ENCODE results near the gene STXBP5. TPM values are rescaled to one million over a fixed set of nuclear protein-coding genes. Genes with fewer than 3 reads are reported as not detected.

The STXBP5 gene
- total and polyA plus RNA-seq, 2 of the 13 experiments (the other 11 are each of a cell fraction or from before 2014, with no cell fraction given): 8.8 to 19.4 TPM

GRCh38 chr6:147205690-147206600 is 1.7 kb downstream of the STXBP5 start:
- ChIA-PET CTCF (ENCODE audit: low intra/inter-chr PET ratio, low total read pairs) (no interaction called here), POLR2A (no interaction called here)
- peak overlapping the region; percentile 84 for H3K4me2 ChIP-seq (ENCODE audit: low read depth, low read length)
- peaks cover 26% of the 10 kb centered on the region for H3K79me2 ChIP-seq (ENCODE audit: insufficient read depth, low read length)
- no peaks in the 10 kb centered on the region for H3K9me3 ChIP-seq (ENCODE audit: low read length)
- H3K4me3 ChIP-seq (replicated peaks in 1 of 3; ENCODE audit: insufficient read depth in 1 of 3, low read depth in 2 of 3, low read length in 3 of 3): peak overlapping the region in 2 of 3 experiments; percentile 92 to 93; a peak in 3 of 6 replicates
- peak; percentile 32 for DNase-seq (ENCODE audit: low spot score)
- in situ Hi-C loops (cut with HindIII; ENCODE audit: extremely low pct_ligation_motif_present, low pct_unique_long_range_greater_than_20kb) (loop anchor here (10.0 kb wide), 2 partner anchors 221 to 301 kb away; no protein-coding TSS in a partner anchor), intact Hi-C loops (cut with micrococcal nuclease; ENCODE audit: unreplicated experiment) (no loop called here)
- peaks cover 30% of the 10 kb centered on the region for H3K4me1 ChIP-seq (ENCODE audit: insufficient read depth, low read length)
- ATAC-seq: no peak
- TF ChIP-seq CSRNP1 (CRISPR knock-in tag; IDR thresholded peaks at IDR 0.05): no peak
- no peak for TF ChIP-seq HCFC1 (IDR thresholded peaks at IDR 0.05; ENCODE audit: low read depth, low read length)
- peak; percentile 41 for TF ChIP-seq HNF4A (CRISPR knock-in tag; IDR thresholded peaks at IDR 0.05)
- TF ChIP-seq SAP130 (CRISPR knock-in tag; IDR thresholded peaks at IDR 0.05; ENCODE audit: low read depth): peak; percentile 33; the same call in 1 of the 2 replicates
- no peaks in the 10 kb centered on the region for H3K36me3 ChIP-seq (replicated peaks in 1 of 2; ENCODE audit: control insufficient read depth in 1 of 2, insufficient read depth in 2 of 2, low read length in 2 of 2)
- H4K20me1 ChIP-seq (ENCODE audit: insufficient read depth, low read length): no peaks in the 10 kb centered on the region; the same call in 1 of the 2 replicates
- no peak overlapping the region for H3K9ac ChIP-seq (ENCODE audit: insufficient read depth, low read depth, low read length)
- BruUV-seq (replicated peaks): no TSS peak
- WGBS (ENCODE audit: low lambda C conversion rate): 44% methylated on average over 5 of the region's 5 CpGs
- no peaks in the 10 kb centered on the region; a peak in 1 of 5 replicates for H3K27me3 ChIP-seq (ENCODE audit: control insufficient read depth in 1 of 2, insufficient read depth in 2 of 2, low read length in 2 of 2)
- H3K27ac ChIP-seq (ENCODE audit: extremely low read length, insufficient read depth, low read length): no peak overlapping the region
- no peak overlapping the region for H2AFZ ChIP-seq (ENCODE audit: low read length)
- FAIRE-seq: no peak

- Histone ChIP-seq H4K20me1 (ENCODE audit: insufficient read depth, low read length) (no peaks in the 10 kb centered on the region; the same call in 1 of the 2 replicates), H3K4me3 (replicated peaks in 1 of 3; ENCODE audit: insufficient read depth in 1 of 3, low read depth in 2 of 3, low read length in 3 of 3) (no peak overlapping the region), H3K79me2 (ENCODE audit: insufficient read depth, low read length) (peaks cover 26% of the 10 kb centered on the region), H3K4me1 (ENCODE audit: insufficient read depth, low read length) (peaks cover 21% of the 10 kb centered on the region), H3K9me3 (ENCODE audit: low read length) (no peaks in the 10 kb centered on the region), H3K4me2 (ENCODE audit: low read depth, low read length) (no peak overlapping the region), H3K27me3 (ENCODE audit: control insufficient read depth in 1 of 2, insufficient read depth in 2 of 2, low read length in 2 of 2) (no peaks in the 10 kb centered on the region; a peak in 1 of 5 replicates), H3K27ac (ENCODE audit: extremely low read length, insufficient read depth, low read length) (no peak overlapping the region), H3K36me3 (replicated peaks in 1 of 2; ENCODE audit: control insufficient read depth in 1 of 2, insufficient read depth in 2 of 2, low read length in 2 of 2) (no peaks in the 10 kb centered on the region), H2AFZ (ENCODE audit: low read length) (no peak overlapping the region), H3K9ac (ENCODE audit: insufficient read depth, low read depth, low read length) (no peak overlapping the region)
- intact Hi-C loops (cut with micrococcal nuclease; ENCODE audit: unreplicated experiment) (no loop called here), in situ Hi-C loops (cut with HindIII; ENCODE audit: extremely low pct_ligation_motif_present, low pct_unique_long_range_greater_than_20kb) (loop anchor here (10.0 kb wide), 2 partner anchors 223 to 303 kb away; no protein-coding TSS in a partner anchor)
- DNase-seq (ENCODE audit: low spot score): no peak
- 90% methylated on average over 6 of the region's 6 CpGs for WGBS (ENCODE audit: low lambda C conversion rate)
- no peak for FAIRE-seq
- no TSS peak for BruUV-seq (replicated peaks)
- ATAC-seq: no peak
- CTCF ChIA-PET (ENCODE audit: low intra/inter-chr PET ratio, low total read pairs): no interaction called here
- POLR2A ChIA-PET: no interaction called here
- no peak for TF ChIP-seq ZNF431 (CRISPR knock-in tag; IDR thresholded peaks at IDR 0.05; ENCODE audit: borderline replicate concordance, low read depth)
- TF ChIP-seq ZFP41 (CRISPR knock-in tag; IDR thresholded peaks at IDR 0.05; ENCODE audit: borderline replicate concordance): no peak
- no peak for TF ChIP-seq ZNF136 (CRISPR knock-in tag; IDR thresholded peaks at IDR 0.05; ENCODE audit: low read depth)
- TF ChIP-seq HMGA1 (CRISPR knock-in tag; conservative IDR thresholded peaks at IDR 0.05): no peak
- TF ChIP-seq TBL1XR1 (IDR thresholded peaks at IDR 0.05; ENCODE audit: borderline replicate concordance, low read length, partially characterized antibody): no peak
- TF ChIP-seq MYNN (CRISPR knock-in tag; IDR thresholded peaks at IDR 0.05; ENCODE audit: low read depth): no peak
- TF ChIP-seq GABPB1 (CRISPR knock-in tag; IDR thresholded peaks at IDR 0.05): no peak
- no peak for TF ChIP-seq PAF1 (CRISPR knock-in tag; IDR thresholded peaks at IDR 0.05)
- no peak for TF ChIP-seq MTA3 (CRISPR knock-in tag; IDR thresholded peaks at IDR 0.05)
- TF ChIP-seq HNF4A (CRISPR knock-in tag; IDR thresholded peaks at IDR 0.05): no peak
- no peak for TF ChIP-seq TGIF2 (CRISPR knock-in tag; IDR thresholded peaks at IDR 0.05)
- TF ChIP-seq ZNF317 (CRISPR knock-in tag; IDR thresholded peaks at IDR 0.05): no peak
Measured at GRCh38 chr6:147207351-147207750, 3.1 kb downstream of the STXBP5 start.
